HEK293 (cell line): ENCODE results near the gene KICS2.
"Not testable (repeated sequence)": the region's sequence is repeated elsewhere in the genome, so short reads cannot be mapped to it uniquely, and the experiment has no call there.

Experiments
- CTCF ChIA-PET: fragments of 350-600 bp; formaldehyde crosslinking; extraction: SDS; loops from one replicate; lab custom pipeline; 2021; ENCODE audit warnings: antibody characterized with exemption; lab: Yijun Ruan, JAX
- POLR2A ChIA-PET: fragments of 300-600 bp; formaldehyde crosslinking; extraction: SDS; loops from one replicate; lab custom pipeline; 2020; ENCODE audit warnings: antibody characterized with exemption, inconsistent platforms; lab: Yijun Ruan, JAX
- H3K27ac ChIP-seq: fragments of 200-500 bp; sonication (Bioruptor generic); 2 replicates; pipeline ENCODE4 v1.5.1; 2014; ENCODE audit warnings: low read depth, low read length, control low read depth, inconsistent platforms; ENCODE audit errors: extremely low read depth
- H3K36me3 ChIP-seq, 2 experiments: fragments of 200-500 bp in 1 of 2; sonication (Bioruptor generic) in 1 of 2; 1 replicate in 1 of 2; 2 replicates in 1 of 2; pipeline ENCODE4 v1.5.1; 2014 to 2017; ENCODE audit warnings: inconsistent platforms in 2 of 2, low read length in 2 of 2; ENCODE audit not compliant: control insufficient read depth in 2 of 2, insufficient read depth in 1 of 2
- H3K4me1 ChIP-seq: fragments of 200-500 bp; sonication (Bioruptor generic); 2 replicates; pipeline ENCODE4 v1.5.1; 2014; ENCODE audit warnings: mild to moderate bottlenecking, low read length, inconsistent platforms; ENCODE audit not compliant: control insufficient read depth, insufficient read depth
- H3K4me3 ChIP-seq: 2 replicates; pipeline ENCODE4 v1.5.1; 2011; ENCODE audit warnings: low read depth, mild to moderate bottlenecking, control low read depth, low read length, moderate library complexity
- H3K9me3 ChIP-seq: fragments of 200-500 bp; sonication (Bioruptor generic); 2 replicates; pipeline ENCODE4 v1.5.1; 2014; ENCODE audit warnings: low read depth, low read length, inconsistent platforms; ENCODE audit not compliant: control insufficient read depth, insufficient read depth
- AEBP2 ChIP-seq: fragments of 450-650 bp; formaldehyde crosslinking; IDR thresholded peaks from 2 replicates; pipeline ENCODE4 v1.5.1; 2016; ENCODE audit warnings: missing biosample characterization, missing genetic modification characterization, borderline replicate concordance
- PRDM1 ChIP-seq: fragments of 450-650 bp; formaldehyde crosslinking; IDR thresholded peaks from 2 replicates; pipeline ENCODE4; 2016; ENCODE audit warnings: missing biosample characterization, missing genetic modification characterization
- PRDM6 ChIP-seq: fragments of 450-650 bp; formaldehyde crosslinking; IDR thresholded peaks from 2 replicates; pipeline ENCODE4 v1.5.1; 2017; ENCODE audit warnings: missing biosample characterization, missing genetic modification characterization
- WT1 ChIP-seq: fragments of 450-650 bp; formaldehyde crosslinking; IDR thresholded peaks from 2 replicates; pipeline ENCODE4 v1.5.1; 2016; ENCODE audit warnings: missing biosample characterization, missing genetic modification characterization
- ZNF121 ChIP-seq: fragments of 450-650 bp; formaldehyde crosslinking; IDR thresholded peaks from 2 replicates; pipeline ENCODE4 v1.5.1; 2016; ENCODE audit warnings: missing biosample characterization, missing genetic modification characterization
- ZNF23 ChIP-seq: fragments of 450-650 bp; formaldehyde crosslinking; IDR thresholded peaks from 2 replicates; pipeline ENCODE4 v1.5.1; 2016; ENCODE audit warnings: missing biosample characterization, missing genetic modification characterization, borderline replicate concordance
- ZNF366 ChIP-seq: fragments of 450-650 bp; formaldehyde crosslinking; conservative IDR thresholded peaks from 2 replicates; pipeline ENCODE4 v1.5.1; 2016; ENCODE audit warnings: missing biosample characterization, missing genetic modification characterization
- ZNF391 ChIP-seq: fragments of 450-650 bp; formaldehyde crosslinking; IDR thresholded peaks from 2 replicates; pipeline ENCODE4 v1.5.1; 2016; ENCODE audit warnings: low read depth, missing biosample characterization, missing genetic modification characterization, borderline replicate concordance
- ZNF394 ChIP-seq: fragments of 450-650 bp; formaldehyde crosslinking; IDR thresholded peaks from 2 replicates; pipeline ENCODE4 v1.5.1; 2016; ENCODE audit warnings: missing biosample characterization, missing genetic modification characterization, mild to moderate bottlenecking, moderate library complexity, borderline replicate concordance
- TF ChIP-seq, protein P1 (sequence below): fragments of 450-650 bp; formaldehyde crosslinking; IDR thresholded peaks from 2 replicates; pipeline ENCODE4 v1.5.1; 2017; ENCODE audit warnings: missing biosample characterization, missing genetic modification characterization
- TF ChIP-seq, protein P2 (sequence below): fragments of 450-650 bp; formaldehyde crosslinking; IDR thresholded peaks from 2 replicates; pipeline ENCODE4 v1.5.1; 2017; ENCODE audit warnings: missing biosample characterization, missing genetic modification characterization

Gene KICS2

DNA sequence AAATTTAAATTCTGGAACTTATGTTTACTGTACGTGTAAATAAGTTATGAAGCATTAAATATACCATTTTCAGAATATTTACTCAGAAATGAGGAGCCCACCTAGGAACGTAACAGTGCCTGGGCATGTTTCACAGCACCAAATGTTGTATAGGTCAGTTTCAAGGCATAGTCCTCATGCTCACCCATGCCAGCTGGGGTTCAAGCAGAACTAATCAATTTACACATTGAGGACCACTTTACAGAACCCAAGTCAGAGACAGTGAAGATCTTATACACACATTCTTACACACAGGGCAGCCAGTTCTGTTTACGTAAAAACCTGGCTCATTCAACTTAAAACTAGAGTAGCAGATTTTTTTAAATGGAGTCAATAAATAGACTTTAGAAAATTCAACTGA, 2.0 kb downstream of the KICS2 start:
- ChIA-PET POLR2A (no interaction called here), CTCF (interaction anchor here (0.7 kb wide), 1 partner anchor 32 kb away, joined by 3 read pairs; no protein-coding TSS in a partner anchor)
- no peak overlapping the region for H3K27ac ChIP-seq
- peaks cover 8% of the 10 kb centered on the region; the same call in 1 of the 2 replicates for H3K4me1 ChIP-seq
- no peaks in the 10 kb centered on the region for H3K9me3 ChIP-seq
- no peak overlapping the region for H3K4me3 ChIP-seq
- TF ChIP-seq, protein P1, sequence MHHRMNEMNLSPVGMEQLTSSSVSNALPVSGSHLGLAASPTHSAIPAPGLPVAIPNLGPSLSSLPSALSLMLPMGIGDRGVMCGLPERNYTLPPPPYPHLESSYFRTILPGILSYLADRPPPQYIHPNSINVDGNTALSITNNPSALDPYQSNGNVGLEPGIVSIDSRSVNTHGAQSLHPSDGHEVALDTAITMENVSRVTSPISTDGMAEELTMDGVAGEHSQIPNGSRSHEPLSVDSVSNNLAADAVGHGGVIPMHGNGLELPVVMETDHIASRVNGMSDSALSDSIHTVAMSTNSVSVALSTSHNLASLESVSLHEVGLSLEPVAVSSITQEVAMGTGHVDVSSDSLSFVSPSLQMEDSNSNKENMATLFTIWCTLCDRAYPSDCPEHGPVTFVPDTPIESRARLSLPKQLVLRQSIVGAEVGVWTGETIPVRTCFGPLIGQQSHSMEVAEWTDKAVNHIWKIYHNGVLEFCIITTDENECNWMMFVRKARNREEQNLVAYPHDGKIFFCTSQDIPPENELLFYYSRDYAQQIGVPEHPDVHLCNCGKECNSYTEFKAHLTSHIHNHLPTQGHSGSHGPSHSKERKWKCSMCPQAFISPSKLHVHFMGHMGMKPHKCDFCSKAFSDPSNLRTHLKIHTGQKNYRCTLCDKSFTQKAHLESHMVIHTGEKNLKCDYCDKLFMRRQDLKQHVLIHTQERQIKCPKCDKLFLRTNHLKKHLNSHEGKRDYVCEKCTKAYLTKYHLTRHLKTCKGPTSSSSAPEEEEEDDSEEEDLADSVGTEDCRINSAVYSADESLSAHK (tag by site-specific recombination): 0 out of 2 replicates have a peak, but pooled peaks have one; percentile 29
- TF ChIP-seq AEBP2 (tag by site-specific recombination): no peak
- TF ChIP-seq ZNF391 (tag by site-specific recombination): no peak
- TF ChIP-seq ZNF394 (tag by site-specific recombination): no peak
- H3K36me3 ChIP-seq: peaks cover under 1 to 5% of the 10 kb centered on the region in 2 experiments; a peak in 2 of 3 replicates

DNA sequence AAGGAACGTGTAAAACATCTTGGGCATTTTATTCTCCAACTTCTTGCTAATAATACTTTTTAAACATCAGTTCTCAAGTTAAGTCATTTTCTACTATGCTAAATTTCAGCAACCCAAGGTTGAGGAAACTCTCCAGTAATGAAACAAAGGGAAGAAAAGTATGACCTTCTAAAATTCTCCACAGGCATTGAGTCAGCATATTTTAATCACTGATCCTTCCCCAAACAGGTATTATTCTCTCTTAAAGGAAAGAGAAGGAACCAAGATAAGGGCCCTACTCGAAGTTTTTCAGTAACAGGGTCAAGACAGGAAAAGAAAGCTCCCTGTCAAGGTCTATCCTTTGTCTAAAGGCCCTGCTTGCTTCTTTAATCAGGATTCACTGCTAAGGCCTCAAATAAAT, 3.0 kb downstream of the KICS2 start:
- no peak for TF ChIP-seq ZNF23 (tag by site-specific recombination)
- TF ChIP-seq PRDM6 (tag by site-specific recombination): 0 out of 2 replicates have a peak, but pooled peaks have one; percentile 6
- TF ChIP-seq, all 188 proteins: peak for 1
- H3K4me1 ChIP-seq: peaks cover 8% of the 10 kb centered on the region; the same call in 1 of the 2 replicates
- POLR2A ChIA-PET: interaction anchor here (1.3 kb wide), 1 partner anchor 185 kb away, joined by 3 read pairs; the partner anchor contains the start of gene XPOT
- H3K27ac ChIP-seq: no peak overlapping the region
- no peaks in the 10 kb centered on the region for H3K9me3 ChIP-seq
- CTCF ChIA-PET: interaction anchor here (0.7 to 1.3 kb wide), 4 partner anchors 14 to 375 kb away, joined by 3 to 5 read pairs (median 4); partner anchors contain the start of gene SRGAP1
- H3K36me3 ChIP-seq: peaks cover 3 to 5% of the 10 kb centered on the region in 2 experiments; a peak in 2 of 3 replicates
- no peak overlapping the region for H3K4me3 ChIP-seq

GRCh38 chr12:64218597-64218996, 3.5 kb downstream of the KICS2 start:
- no peaks in the 10 kb centered on the region for H3K9me3 ChIP-seq
- ChIA-PET POLR2A (interaction anchor here (1.3 kb wide), 1 partner anchor 185 kb away, joined by 3 read pairs; the partner anchor contains the start of gene XPOT), CTCF (interaction anchor here (0.7 to 1.3 kb wide), 4 partner anchors 15 to 374 kb away, joined by 3 to 5 read pairs (median 4); partner anchors contain the start of gene SRGAP1)
- no peak overlapping the region for H3K27ac ChIP-seq
- H3K36me3 ChIP-seq: peaks cover 3 to 7% of the 10 kb centered on the region in 2 experiments; a peak in 2 of 3 replicates
- H3K4me1 ChIP-seq: peaks cover 8% of the 10 kb centered on the region; the same call in 1 of the 2 replicates
- TF ChIP-seq, protein P2, sequence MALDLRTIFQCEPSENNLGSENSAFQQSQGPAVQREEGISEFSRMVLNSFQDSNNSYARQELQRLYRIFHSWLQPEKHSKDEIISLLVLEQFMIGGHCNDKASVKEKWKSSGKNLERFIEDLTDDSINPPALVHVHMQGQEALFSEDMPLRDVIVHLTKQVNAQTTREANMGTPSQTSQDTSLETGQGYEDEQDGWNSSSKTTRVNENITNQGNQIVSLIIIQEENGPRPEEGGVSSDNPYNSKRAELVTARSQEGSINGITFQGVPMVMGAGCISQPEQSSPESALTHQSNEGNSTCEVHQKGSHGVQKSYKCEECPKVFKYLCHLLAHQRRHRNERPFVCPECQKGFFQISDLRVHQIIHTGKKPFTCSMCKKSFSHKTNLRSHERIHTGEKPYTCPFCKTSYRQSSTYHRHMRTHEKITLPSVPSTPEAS (tag by site-specific recombination): no peak
- TF ChIP-seq WT1 (tag by site-specific recombination): no peak
- H3K4me3 ChIP-seq: no peak overlapping the region

GRCh38 chr12:64217643-64218042, 4.5 kb downstream of the KICS2 start:
- CTCF ChIA-PET, POLR2A ChIA-PET, H3K4me3 ChIP-seq: not testable (repeated sequence)
- TF ChIP-seq PRDM1 (tag by site-specific recombination): peak; percentile 96
- peak; percentile 70; the same call in 1 of the 2 replicates for TF ChIP-seq ZNF121 (tag by site-specific recombination)
- TF ChIP-seq ZNF366 (tag by site-specific recombination): peak; percentile 86
- TF ChIP-seq, all 188 proteins: peak for 3; not testable (repeated sequence) for 185
- H3K27ac ChIP-seq, H3K4me1 ChIP-seq, H3K9me3 ChIP-seq, H3K36me3 ChIP-seq: not testable (repeated sequence)
